ENCODE measurements around the gene TXNRD1. TPM values are rescaled to one million over a fixed set of nuclear protein-coding genes. Genes with fewer than 3 reads are reported as not detected.
A peak's percentile ranks its signal among the peaks of the same experiment; 100 is the strongest.
"Not testable (repeated sequence)": the region's sequence is repeated elsewhere in the genome, so short reads cannot be mapped to it uniquely, and the experiment has no call there.

TXNRD1 gene
- total RNA-seq (2014; rRNA removed; shearing (Covaris generic)) = 481 and 552 TPM in 2 replicates
- polyA plus RNA-seq (2015; cell fraction: cytosol; rRNA removed) = 263 and 357 TPM in 2 replicates
- 136 and 138 TPM in 2 replicates for polyA plus RNA-seq (2015; cell fraction: nucleus; rRNA removed)

DNA sequence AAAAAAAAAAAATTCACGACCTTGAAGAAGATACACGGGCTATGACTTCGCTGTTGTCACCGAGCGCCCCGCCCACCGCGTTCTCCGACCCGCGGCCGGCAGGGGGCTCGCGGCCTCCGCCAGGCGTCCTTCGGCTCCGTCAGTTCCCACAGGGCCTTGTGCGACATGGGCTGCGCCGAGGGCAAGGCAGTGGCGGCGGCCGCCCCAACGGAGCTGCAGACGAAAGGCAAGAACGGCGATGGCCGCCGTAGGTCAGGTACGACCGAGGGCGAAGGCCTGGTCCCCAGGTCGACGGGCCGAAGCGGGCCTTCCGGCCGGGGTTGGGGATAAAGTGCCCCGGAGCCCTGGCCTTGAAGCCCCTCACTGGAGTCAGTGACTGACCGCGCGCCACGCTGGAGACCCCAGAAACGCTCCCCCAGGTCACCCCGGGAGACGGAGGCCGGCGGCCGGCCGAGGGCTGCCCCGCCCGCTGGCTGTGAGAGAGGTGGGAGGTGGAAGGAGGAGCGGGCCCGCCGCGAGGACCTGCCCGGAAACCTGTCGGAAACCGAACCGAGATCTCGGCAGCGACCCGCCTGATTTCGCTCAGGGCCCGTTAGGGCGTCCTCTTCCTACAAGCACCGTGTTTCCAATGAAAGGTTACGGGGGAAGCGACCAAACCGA lies at the start of gene TXNRD1:
TSS of gene TXNRD1 (plus strand) at position 142 of the 660 bp plus-strand sequence. CDS start at position 166, 24 bp downstream.
- DNase-seq (ENCODE audit: low read depth, low spot score) = no peak
- in situ Hi-C loops (cut with HindIII; ENCODE audit: low pct_unique_long_range_greater_than_20kb, low sequenced_read_pairs) = no loop called here

DNA sequence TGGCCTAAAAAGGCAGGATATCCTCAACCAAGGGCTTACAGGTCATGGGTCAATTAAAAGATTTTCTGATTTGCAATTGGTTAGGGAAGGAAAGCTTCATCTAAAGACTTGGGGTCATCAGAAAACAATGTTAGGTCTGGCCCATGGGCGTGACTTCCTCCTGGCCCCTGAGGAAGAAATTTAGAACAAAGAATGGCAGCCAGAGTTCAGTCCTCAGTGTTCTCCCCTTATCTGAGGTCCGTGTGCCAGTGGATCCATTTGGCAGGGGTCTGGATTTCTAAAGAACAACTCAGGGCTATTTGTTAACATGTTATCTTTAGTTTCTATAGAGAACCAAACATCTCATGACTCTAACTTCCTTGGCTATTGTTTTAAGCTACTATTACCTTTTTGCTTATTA lies 49.8 kb upstream of the TXNRD1 start:
- in situ Hi-C loops (cut with HindIII; ENCODE audit: low pct_unique_long_range_greater_than_20kb, low sequenced_read_pairs) = no loop called here

DNA sequence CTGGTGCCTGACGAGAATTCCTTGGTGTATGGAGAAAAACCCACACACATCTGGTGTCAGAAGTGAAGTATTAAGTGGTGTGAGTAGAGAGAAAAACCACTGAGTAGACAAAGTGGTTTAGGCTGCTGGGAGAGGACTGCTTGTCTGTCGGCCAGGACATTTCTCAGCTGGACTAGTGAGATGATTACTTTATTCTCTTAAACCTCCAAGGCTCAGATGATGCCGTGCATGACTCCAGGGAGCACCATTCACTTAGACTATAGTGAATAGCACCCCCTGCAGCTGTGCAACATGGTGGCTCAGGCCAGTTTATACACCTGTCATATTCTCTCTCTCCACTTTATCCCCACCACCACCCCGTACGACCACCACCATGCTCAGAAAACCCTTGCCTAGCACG lies 49.1 kb upstream of the TXNRD1 start:
- in situ Hi-C loops (cut with HindIII; ENCODE audit: low pct_unique_long_range_greater_than_20kb, low sequenced_read_pairs) = no loop called here
- peak; percentile 21 for DNase-seq (ENCODE audit: low read depth, low spot score)

More for the DNA sequence above, 49.8 kb upstream of the TXNRD1 start:
- DNase-seq (ENCODE audit: low read depth, low spot score) = no peak

DNA sequence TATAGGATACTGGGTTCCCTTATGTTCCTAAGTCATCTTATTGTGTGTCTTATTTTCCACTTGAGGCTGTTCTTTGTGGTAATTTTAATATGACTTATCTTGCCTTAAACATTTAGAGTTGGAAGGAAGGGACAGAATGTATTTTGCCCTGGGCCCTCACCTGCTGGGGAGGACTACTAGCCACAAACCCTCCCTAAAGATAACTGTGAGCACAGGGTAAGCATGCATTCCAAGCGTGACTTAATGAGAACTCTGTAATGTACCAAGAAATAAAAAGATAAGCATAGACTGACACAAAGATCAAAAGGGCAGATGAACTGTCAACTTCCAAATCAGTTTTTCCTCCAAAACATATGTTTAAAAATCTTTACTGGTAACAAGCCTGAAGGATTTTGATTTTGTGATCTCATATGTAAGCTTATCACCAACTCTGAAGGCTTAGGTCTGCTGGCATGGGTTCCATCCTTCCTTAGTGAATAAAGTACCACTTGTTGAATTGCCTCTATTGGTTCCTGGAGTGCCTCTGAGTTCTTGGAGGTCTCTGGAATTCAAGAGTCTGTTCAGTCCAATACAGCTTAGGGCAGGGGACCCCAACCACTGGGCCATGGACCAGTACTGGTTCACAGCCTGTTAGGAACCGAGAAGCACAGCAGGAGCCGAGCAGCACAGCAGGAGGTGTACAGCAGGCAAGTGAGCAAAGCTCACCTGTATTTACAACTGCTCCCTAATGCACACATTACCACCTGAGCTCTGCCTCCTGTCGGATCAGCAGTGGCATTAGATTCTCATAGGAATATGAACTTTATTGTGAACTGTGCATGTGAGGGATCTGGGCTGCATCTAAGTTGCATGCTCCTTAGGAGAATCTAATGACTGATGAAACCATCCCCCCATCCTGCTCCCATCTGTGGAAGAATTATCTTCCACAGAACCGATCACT lies 47.8 kb upstream of the TXNRD1 start:
- DNase-seq (ENCODE audit: low read depth, low spot score) = no peak
- in situ Hi-C loops (cut with HindIII; ENCODE audit: low pct_unique_long_range_greater_than_20kb, low sequenced_read_pairs) = no loop called here

- no peak for DNase-seq (ENCODE audit: low read depth, low spot score)
- in situ Hi-C loops (cut with HindIII; ENCODE audit: low pct_unique_long_range_greater_than_20kb, low sequenced_read_pairs) = no loop called here
Measured at GRCh38 chr12:104168596-104168995, 47.0 kb upstream of the TXNRD1 start.

DNA sequence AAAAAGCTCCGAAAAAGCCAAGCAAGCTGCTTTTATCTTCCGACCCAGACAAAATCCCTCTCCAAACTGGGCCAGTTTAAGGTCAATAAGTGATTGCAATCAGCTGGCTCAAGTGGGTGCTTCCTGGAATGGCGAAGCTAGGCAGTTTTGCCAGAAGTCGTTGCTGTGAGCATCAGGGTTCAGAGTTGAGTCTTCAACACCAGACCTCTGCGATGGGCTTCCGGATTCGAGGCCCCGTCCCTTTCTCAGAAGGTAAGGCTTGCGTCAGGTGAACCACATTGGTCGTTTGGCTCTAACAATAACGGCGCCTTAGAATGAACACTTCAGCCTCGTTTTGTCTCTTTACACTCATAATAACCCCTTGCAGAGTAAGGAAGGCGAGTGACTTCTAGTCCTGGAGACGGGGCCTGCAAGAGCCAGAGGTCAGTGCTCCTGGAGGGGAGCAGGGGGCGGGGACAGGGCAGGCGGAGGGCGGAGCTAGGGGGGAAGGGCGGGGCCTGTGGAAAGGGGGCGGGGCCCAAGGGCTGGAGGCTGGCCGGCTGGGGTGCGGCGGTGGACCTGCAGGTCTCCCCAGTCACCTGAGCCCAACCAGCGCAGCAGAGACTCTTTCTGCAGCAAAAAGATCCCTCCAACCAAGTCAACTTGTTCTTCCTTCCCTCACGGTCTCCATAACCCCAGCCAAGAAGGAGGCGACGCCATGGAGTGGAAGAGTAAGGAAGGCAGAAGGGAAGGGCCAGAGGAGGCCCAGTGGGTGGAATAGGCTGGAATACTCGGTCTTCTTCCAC lies 43.6 kb upstream of the TXNRD1 start:
- no peak for DNase-seq (ENCODE audit: low read depth, low spot score)
- in situ Hi-C loops (cut with HindIII; ENCODE audit: low pct_unique_long_range_greater_than_20kb, low sequenced_read_pairs) = no loop called here

DNA sequence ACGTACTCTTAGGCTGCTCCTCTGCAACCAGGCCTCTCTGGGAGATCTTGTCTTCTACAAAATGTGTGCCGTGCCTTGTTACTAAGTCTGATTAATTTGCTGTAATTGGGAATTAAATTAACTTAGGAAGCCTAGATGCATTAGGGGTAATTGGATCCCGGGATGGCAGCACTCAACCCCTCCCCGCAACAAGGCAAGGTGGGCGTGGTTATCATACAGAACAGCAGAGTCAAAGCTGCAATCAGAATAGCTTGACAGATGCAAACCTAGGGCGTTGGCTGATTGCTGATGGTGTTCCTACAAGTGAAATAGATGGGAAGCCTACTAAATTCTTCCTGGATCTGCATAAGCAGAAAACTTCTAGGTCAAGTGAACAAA lies 43.0 kb upstream of the TXNRD1 start:
- DNase-seq (ENCODE audit: low read depth, low spot score) = no peak
- in situ Hi-C loops (cut with HindIII; ENCODE audit: low pct_unique_long_range_greater_than_20kb, low sequenced_read_pairs) = no loop called here

DNA sequence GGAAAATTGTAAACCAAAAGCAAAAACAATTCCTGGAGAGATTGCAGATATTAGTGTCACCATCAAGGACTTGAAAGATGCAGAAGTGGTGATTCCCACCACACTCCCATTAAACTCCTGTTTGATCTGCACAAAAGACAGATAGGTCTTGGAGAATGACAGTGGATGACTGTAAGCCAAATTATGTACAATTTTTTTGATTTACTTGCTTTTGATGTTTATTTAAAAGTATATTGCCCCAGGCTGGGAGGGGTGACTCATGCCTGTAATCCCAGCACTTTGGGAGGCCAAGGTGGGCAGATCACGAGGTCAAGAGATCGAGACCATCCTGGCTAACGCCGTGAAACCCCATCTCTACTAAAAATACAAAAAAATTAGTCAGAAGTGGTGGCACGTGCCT lies 41.8 kb upstream of the TXNRD1 start:
- DNase-seq (ENCODE audit: low read depth, low spot score); in situ Hi-C loops (cut with HindIII; ENCODE audit: low pct_unique_long_range_greater_than_20kb, low sequenced_read_pairs): not testable (repeated sequence)

DNA sequence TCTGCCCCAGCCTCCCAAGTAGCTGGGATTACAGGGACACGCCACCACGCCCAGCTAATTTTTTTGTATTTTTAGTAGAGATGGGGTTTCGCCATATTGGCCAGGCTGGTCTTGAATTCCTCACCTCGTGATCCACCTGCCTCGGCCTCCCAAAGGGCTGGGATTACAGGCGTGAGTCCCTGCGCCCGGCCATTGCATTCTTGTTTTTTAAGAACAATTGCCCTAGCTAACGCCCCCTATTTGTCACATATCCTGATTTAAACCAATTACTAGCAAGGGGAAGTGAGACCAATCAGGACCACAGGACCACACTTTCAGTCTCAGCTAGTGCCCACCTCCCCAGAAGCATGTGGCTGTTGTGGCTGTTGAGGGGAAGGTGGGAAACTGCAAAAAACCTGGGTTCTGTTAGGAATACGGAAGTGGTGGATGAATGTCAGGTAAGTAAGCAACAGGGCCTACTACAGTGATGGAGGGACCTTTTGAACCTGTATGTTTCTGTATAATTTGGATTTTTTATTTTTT lies 39.8 kb upstream of the TXNRD1 start:
- in situ Hi-C loops (cut with HindIII; ENCODE audit: low pct_unique_long_range_greater_than_20kb, low sequenced_read_pairs) = no loop called here

GRCh38 chr12:104177336-104177662 lies 38.3 kb upstream of the TXNRD1 start:
- DNase-seq (ENCODE audit: low read depth, low spot score) = no peak
- in situ Hi-C loops (cut with HindIII; ENCODE audit: low pct_unique_long_range_greater_than_20kb, low sequenced_read_pairs) = no loop called here

More for the DNA sequence above, 39.8 kb upstream of the TXNRD1 start:
- no peak for DNase-seq (ENCODE audit: low read depth, low spot score)

GRCh38 chr12:104177663-104178501 lies 37.7 kb upstream of the TXNRD1 start:
- in situ Hi-C loops (cut with HindIII; ENCODE audit: low pct_unique_long_range_greater_than_20kb, low sequenced_read_pairs) = no loop called here
- DNase-seq (ENCODE audit: low read depth, low spot score) = peak; percentile 84

- in situ Hi-C loops (cut with HindIII; ENCODE audit: low pct_unique_long_range_greater_than_20kb, low sequenced_read_pairs) = no loop called here
- DNase-seq (ENCODE audit: low read depth, low spot score) = no peak
Measured at GRCh38 chr12:104180374-104180773, 35.2 kb upstream of the TXNRD1 start.

DNA sequence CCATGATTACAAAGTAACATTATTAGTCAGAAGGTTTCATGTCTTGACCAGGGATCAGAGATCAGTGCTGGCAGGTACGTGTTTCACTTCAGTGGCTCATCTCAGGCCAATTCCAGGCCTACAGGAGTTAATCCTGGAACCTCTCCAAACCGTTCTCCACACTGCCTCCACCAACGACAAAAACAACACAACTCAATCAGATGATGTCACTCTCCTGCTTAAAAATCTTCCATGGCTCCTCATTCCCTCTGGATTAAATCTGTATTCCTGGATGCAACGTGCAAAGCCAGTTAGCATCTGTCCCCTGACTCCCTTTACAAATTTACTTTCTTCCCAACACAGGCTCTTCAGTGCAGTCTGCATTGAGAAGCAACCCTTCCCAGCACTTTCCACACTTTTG lies 34.3 kb upstream of the TXNRD1 start:
- DNase-seq (ENCODE audit: low read depth, low spot score) = no peak
- in situ Hi-C loops (cut with HindIII; ENCODE audit: low pct_unique_long_range_greater_than_20kb, low sequenced_read_pairs) = no loop called here

DNA sequence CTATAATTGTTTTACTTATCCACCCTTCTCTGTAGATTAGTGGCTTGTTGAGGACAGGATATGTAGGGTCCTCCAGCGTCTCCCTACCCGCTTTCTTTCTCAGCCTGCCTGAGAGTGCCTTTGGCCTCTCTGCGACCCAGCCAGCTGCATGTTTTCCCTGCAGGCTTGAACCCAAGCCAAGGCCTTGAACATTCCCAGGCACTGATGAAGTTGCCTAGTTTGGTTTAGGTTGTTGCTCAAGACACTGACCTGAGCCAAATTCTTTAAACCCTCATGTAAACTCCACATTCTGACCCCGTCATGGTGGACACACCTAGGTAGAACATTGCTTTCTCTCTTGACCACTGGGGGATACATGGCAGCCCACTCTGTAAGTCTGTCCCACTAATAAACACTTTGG lies 33.4 kb upstream of the TXNRD1 start:
- in situ Hi-C loops (cut with HindIII; ENCODE audit: low pct_unique_long_range_greater_than_20kb, low sequenced_read_pairs) = no loop called here
- DNase-seq (ENCODE audit: low read depth, low spot score) = no peak

GRCh38 chr12:104182621-104183378 lies 32.8 kb upstream of the TXNRD1 start:
- in situ Hi-C loops (cut with HindIII; ENCODE audit: low pct_unique_long_range_greater_than_20kb, low sequenced_read_pairs) = no loop called here
- DNase-seq (ENCODE audit: low read depth, low spot score) = no peak

DNA sequence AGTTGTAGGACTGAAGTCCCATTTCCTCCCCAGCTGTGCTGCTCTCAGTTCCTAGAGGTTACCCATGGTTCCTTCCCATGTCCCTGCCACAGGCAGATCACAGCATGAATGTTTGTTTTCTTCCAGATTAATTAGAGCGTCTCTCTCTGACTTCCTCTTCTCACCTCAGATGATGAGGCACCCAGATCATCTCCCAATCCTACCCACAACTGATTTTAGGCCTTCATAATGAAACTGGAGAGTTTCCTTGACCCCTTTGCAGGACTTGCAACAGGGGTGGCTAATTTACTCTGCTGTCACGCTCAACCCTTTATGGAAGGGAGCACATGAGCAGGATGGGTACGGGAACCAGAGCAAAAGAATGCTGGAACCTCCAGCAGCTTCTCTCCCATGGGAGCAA lies 32.1 kb upstream of the TXNRD1 start:
- DNase-seq (ENCODE audit: low read depth, low spot score) = no peak
- in situ Hi-C loops (cut with HindIII; ENCODE audit: low pct_unique_long_range_greater_than_20kb, low sequenced_read_pairs) = no loop called here

Data from SK-MEL-5 (cell line).